ENCODE measurements around the gene PDE7B. TPM values are rescaled to one million over a fixed set of nuclear protein-coding genes. Genes with fewer than 3 reads are reported as not detected.

PDE7B gene
- total RNA-seq, 1 experiment from 2014 or later, result not detected

DNA sequence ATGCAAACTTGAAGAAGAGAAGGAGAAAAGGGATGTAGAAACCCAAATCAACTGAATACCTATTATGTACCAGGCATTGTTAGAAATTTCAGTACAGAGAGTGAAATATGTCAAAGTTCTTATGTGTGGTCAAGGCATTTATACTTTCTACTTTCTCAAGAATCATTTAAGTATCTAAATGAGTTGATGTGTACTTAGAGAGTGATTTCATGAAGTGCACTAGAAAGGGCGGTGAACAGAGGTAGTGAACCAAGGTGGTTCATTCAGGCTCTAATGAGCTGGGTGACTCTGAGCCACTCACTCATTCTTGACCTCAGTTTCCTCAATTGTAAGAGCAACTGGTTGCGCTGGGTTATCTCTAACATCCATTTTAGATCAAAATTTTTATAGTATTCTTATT lies 3.3 kb downstream of the PDE7B start (continued):
- TF ChIP-seq ATF6 (CRISPR knock-in tag; IDR thresholded peaks at IDR 0.05), result no peak
- TF ChIP-seq GABPB1 (CRISPR knock-in tag; IDR thresholded peaks at IDR 0.05), result no peak
- TF ChIP-seq PRRX2 (CRISPR knock-in tag; IDR thresholded peaks at IDR 0.05), result no peak
- TF ChIP-seq ZNF532 (CRISPR knock-in tag; IDR thresholded peaks at IDR 0.05; ENCODE audit: borderline replicate concordance), result no peak
- no peak for TF ChIP-seq IRF2 (CRISPR knock-in tag; IDR thresholded peaks at IDR 0.05; ENCODE audit: borderline replicate concordance, low read depth)
- TF ChIP-seq, protein P1, sequence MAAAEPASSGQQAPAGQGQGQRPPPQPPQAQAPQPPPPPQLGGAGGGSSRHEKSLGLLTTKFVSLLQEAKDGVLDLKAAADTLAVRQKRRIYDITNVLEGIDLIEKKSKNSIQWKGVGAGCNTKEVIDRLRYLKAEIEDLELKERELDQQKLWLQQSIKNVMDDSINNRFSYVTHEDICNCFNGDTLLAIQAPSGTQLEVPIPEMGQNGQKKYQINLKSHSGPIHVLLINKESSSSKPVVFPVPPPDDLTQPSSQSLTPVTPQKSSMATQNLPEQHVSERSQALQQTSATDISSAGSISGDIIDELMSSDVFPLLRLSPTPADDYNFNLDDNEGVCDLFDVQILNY (CRISPR knock-in tag; IDR thresholded peaks at IDR 0.05), result no peak
- TF ChIP-seq TP53 (CRISPR knock-in tag; IDR thresholded peaks at IDR 0.05), result no peak
- TF ChIP-seq, protein P2, sequence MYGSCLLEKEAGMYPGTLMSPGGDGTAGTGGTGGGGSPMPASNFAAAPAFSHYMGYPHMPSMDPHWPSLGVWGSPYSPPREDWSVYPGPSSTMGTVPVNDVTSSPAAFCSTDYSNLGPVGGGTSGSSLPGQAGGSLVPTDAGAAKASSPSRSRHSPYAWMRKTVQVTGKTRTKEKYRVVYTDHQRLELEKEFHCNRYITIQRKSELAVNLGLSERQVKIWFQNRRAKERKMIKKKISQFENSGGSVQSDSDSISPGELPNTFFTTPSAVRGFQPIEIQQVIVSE (CRISPR knock-in tag; IDR thresholded peaks at IDR 0.05; ENCODE audit: borderline replicate concordance), result no peak
- no peak for TF ChIP-seq NFYB (CRISPR knock-in tag; conservative IDR thresholded peaks at IDR 0.05; ENCODE audit: low read depth)

DNA sequence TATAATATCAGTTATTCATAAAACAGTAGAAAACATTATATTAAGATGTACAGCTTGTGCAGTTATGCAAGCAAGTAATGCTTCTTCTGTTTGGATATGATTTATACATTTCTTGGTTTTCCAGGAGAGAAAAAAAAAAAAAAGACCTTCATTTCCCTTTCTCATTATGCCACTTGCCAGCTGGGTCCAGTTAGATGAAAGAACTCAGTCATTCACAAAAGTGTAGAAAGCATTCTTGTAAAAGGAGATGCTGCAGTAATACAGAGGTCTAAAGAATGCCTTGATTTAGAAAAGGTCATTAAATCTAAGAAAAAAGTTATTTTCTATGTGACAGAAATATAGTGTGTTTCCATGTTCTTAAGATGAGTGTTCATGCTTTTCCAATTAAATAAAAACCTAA lies 7.4 kb downstream of the PDE7B start:
- H3K36me3 Mint-ChIP-seq, result no peaks in the 10 kb centered on the region
- DNase-seq (ENCODE audit: low spot score), result no peak
- no peaks in the 10 kb centered on the region for H3K9me3 Mint-ChIP-seq
- ChIA-PET POLR2A (no interaction called here), CTCF (no interaction called here)
- peaks cover 3% of the 10 kb centered on the region; the same call in 1 of the 2 replicates for H3K4me1 Mint-ChIP-seq
- no peak overlapping the region for H3K4me3 Mint-ChIP-seq
- no peaks in the 10 kb centered on the region for H3K27me3 Mint-ChIP-seq (ENCODE audit: low read depth)
- no peak for ATAC-seq
- no peak overlapping the region for H3K27ac Mint-ChIP-seq
- TF ChIP-seq ARID4B (CRISPR knock-in tag; IDR thresholded peaks at IDR 0.05; ENCODE audit: borderline replicate concordance), result no peak
- TF ChIP-seq HMGA2 (CRISPR knock-in tag; IDR thresholded peaks at IDR 0.05), result no peak
- TF ChIP-seq, protein P3, sequence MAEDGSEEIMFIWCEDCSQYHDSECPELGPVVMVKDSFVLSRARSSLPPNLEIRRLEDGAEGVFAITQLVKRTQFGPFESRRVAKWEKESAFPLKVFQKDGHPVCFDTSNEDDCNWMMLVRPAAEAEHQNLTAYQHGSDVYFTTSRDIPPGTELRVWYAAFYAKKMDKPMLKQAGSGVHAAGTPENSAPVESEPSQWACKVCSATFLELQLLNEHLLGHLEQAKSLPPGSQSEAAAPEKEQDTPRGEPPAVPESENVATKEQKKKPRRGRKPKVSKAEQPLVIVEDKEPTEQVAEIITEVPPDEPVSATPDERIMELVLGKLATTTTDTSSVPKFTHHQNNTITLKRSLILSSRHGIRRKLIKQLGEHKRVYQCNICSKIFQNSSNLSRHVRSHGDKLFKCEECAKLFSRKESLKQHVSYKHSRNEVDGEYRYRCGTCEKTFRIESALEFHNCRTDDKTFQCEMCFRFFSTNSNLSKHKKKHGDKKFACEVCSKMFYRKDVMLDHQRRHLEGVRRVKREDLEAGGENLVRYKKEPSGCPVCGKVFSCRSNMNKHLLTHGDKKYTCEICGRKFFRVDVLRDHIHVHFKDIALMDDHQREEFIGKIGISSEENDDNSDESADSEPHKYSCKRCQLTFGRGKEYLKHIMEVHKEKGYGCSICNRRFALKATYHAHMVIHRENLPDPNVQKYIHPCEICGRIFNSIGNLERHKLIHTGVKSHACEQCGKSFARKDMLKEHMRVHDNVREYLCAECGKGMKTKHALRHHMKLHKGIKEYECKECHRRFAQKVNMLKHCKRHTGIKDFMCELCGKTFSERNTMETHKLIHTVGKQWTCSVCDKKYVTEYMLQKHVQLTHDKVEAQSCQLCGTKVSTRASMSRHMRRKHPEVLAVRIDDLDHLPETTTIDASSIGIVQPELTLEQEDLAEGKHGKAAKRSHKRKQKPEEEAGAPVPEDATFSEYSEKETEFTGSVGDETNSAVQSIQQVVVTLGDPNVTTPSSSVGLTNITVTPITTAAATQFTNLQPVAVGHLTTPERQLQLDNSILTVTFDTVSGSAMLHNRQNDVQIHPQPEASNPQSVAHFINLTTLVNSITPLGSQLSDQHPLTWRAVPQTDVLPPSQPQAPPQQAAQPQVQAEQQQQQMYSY (CRISPR knock-in tag; IDR thresholded peaks at IDR 0.05), result no peak
- TF ChIP-seq NR2C2 (CRISPR knock-in tag; IDR thresholded peaks at IDR 0.05), result no peak
- TF ChIP-seq ZNF232 (CRISPR knock-in tag; IDR thresholded peaks at IDR 0.05), result no peak
- TF ChIP-seq TEAD1 (CRISPR knock-in tag; IDR thresholded peaks at IDR 0.05), result no peak
- no peak for TF ChIP-seq ATF3 (CRISPR knock-in tag; conservative IDR thresholded peaks at IDR 0.05)
- no peak for TF ChIP-seq ATF6 (CRISPR knock-in tag; IDR thresholded peaks at IDR 0.05)
- TF ChIP-seq ZMAT4 (CRISPR knock-in tag; IDR thresholded peaks at IDR 0.05), result no peak

Data from WTC11 (cell line).